ENCODE results near the gene TBC1D5. TPM values are rescaled to one million over a fixed set of nuclear protein-coding genes. Genes with fewer than 3 reads are reported as not detected.

The TBC1D5 gene
- total RNA-seq, 1 experiment from 2014 or later: 33.9 TPM

GRCh38 chr3:17494117-17494809, 248.2 kb downstream of the TBC1D5 start:
- CTCF ChIA-PET: no interaction called here

More at GRCh38 chr3:17494117-17494809, 248.2 kb downstream of the TBC1D5 start:
- Histone ChIP-seq H3K27me3 (ENCODE audit: insufficient read depth, low read length) (no peaks in the 10 kb centered on the region), H3K9ac (ENCODE audit: low read length) (no peak overlapping the region), H3K9me2 (ENCODE audit: insufficient read depth) (no peaks in the 10 kb centered on the region), H2AFZ (ENCODE audit: low read depth, low read length, poor library complexity, severe bottlenecking) (no peak overlapping the region), H3K4me3 (replicated peaks in 1 of 2; ENCODE audit: low read depth in 1 of 2, low read length in 2 of 2) (no peak overlapping the region), H3K4me1 (ENCODE audit: control insufficient read depth in 1 of 2, insufficient read depth in 2 of 2, low read length in 2 of 2) (peaks cover 0 to 17% of the 10 kb centered on the region in 2 experiments; a peak in 2 of 4 replicates), H3K36me3 (ENCODE audit: control insufficient read depth in 1 of 2, insufficient read depth in 2 of 2, low read length in 2 of 2) (no peaks in the 10 kb centered on the region), H3K79me2 (ENCODE audit: insufficient read depth, low read length) (no peaks in the 10 kb centered on the region), H3K4me2 (ENCODE audit: low read length) (no peak overlapping the region), H4K20me1 (ENCODE audit: insufficient read depth) (no peaks in the 10 kb centered on the region), H3K9me3 (ENCODE audit: control insufficient read depth in 1 of 2, insufficient read depth in 1 of 2, low read depth in 1 of 2, low read length in 2 of 2) (peaks cover 0 to 7% of the 10 kb centered on the region in 2 experiments; a peak in 1 of 4 replicates), H3K27ac (ENCODE audit: low read depth, low read length) (no peak overlapping the region)
- intact Hi-C loops (cut with micrococcal nuclease): no loop called here
- ChIA-PET RAD21 (ENCODE audit: low non-redundant PET in 1 of 2, low total read pairs in 2 of 2, uncharacterized antibody in 2 of 2, unreplicated experiment in 2 of 2) (no interaction called here), POLR2A (no interaction called here)
- no TSS peak for BruUV-seq (replicated peaks)
- TF ChIP-seq RAD21 (IDR thresholded peaks at IDR 0.05; ENCODE audit: low read depth): no peak
- TF ChIP-seq REST (IDR thresholded peaks at IDR 0.05; ENCODE audit: low read depth): no peak
- no peak for TF ChIP-seq MAX (IDR thresholded peaks at IDR 0.05)
- no peak for TF ChIP-seq EGR1 (IDR thresholded peaks at IDR 0.05; ENCODE audit: low read depth)
- no peak for TF ChIP-seq TCF7L2 (IDR thresholded peaks at IDR 0.05; ENCODE audit: borderline replicate concordance, extremely low read depth, insufficient read depth, insufficient read length)
- no peak for TF ChIP-seq ELF1 (IDR thresholded peaks at IDR 0.05; ENCODE audit: borderline replicate concordance, low read depth)
- TF ChIP-seq SIN3A (IDR thresholded peaks at IDR 0.05; ENCODE audit: low read depth): no peak
- no peak for TF ChIP-seq YY1 (IDR thresholded peaks at IDR 0.05; ENCODE audit: extremely low read depth, insufficient replicate concordance, low read depth, low read length)
- TF ChIP-seq ZBTB33 (IDR thresholded peaks at IDR 0.05; ENCODE audit: extremely low read depth, insufficient replicate concordance, low read length): no peak
- no peak for TF ChIP-seq JUND (IDR thresholded peaks at IDR 0.05)
- no peak for TF ChIP-seq CBX3 (IDR thresholded peaks at IDR 0.05; ENCODE audit: low read depth)
- no peak for TF ChIP-seq SP1 (IDR thresholded peaks at IDR 0.05; ENCODE audit: low read depth)
- no peak for TF ChIP-seq ZNF274 (IDR thresholded peaks at IDR 0.05; ENCODE audit: low read depth, low read length)
- no peak for TF ChIP-seq POLR2AphosphoS5 (IDR thresholded peaks at IDR 0.05; ENCODE audit: low read depth, low read length)
- TF ChIP-seq EZH2phosphoT487 (IDR thresholded peaks at IDR 0.05; ENCODE audit: borderline replicate concordance): no peak
- no peak for TF ChIP-seq ZFX (IDR thresholded peaks at IDR 0.05)
- no peak for TF ChIP-seq POLR2A (IDR thresholded peaks at IDR 0.05; ENCODE audit: borderline replicate concordance, extremely low read depth, insufficient read depth, insufficient read length)
- no peak for TF ChIP-seq FOSL1 (IDR thresholded peaks at IDR 0.05; ENCODE audit: low read depth)
- no peak for TF ChIP-seq ATF3 (IDR thresholded peaks at IDR 0.05)
- no peak for TF ChIP-seq CEBPB (IDR thresholded peaks at IDR 0.05; ENCODE audit: low read depth)
- ATAC-seq (no peak), DNase-seq (ENCODE audit: low read depth, low spot score) (no peak)

All from HCT116 (cell line).